ENCODE data around the gene P3H2. TPM values are rescaled to one million over a fixed set of nuclear protein-coding genes. Genes with fewer than 3 reads are reported as not detected.
A peak's percentile ranks its signal among the peaks of the same experiment; 100 is the strongest.

The P3H2 gene
- total and polyA plus RNA-seq, 2 of the 4 experiments (the other 2 are of a cell fraction) = 54.7 to 64.3 TPM

- no peak for TF ChIP-seq USF2 (IDR thresholded peaks at IDR 0.05; ENCODE audit: low read depth, low read length)
These were observed 686 bp upstream of the P3H2 start (continued) for GRCh38 chr3:190121383-190121782.

- Histone ChIP-seq H2AK5ac (ENCODE audit: low read depth, low read length) (peak overlapping the region; percentile 59; the same call in 1 of the 2 replicates), H3K4me3 (ENCODE audit: insufficient read depth, low read depth, low read length) (peak overlapping the region; percentile 86; the same call in 1 of the 2 replicates), H2BK15ac (ENCODE audit: low read depth, low read length) (peak overlapping the region; percentile 59; the same call in 2 of the 3 replicates), H3K4me1 (ENCODE audit: control insufficient read depth, insufficient read depth, low read length) (peaks cover 13% of the 10 kb centered on the region), H3K9me1 (ENCODE audit: insufficient read depth, low read length) (peaks cover 11% of the 10 kb centered on the region), H2BK5ac (ENCODE audit: low read depth, low read length, poor library complexity, severe bottlenecking) (peak overlapping the region; percentile 67), H4K91ac (ENCODE audit: insufficient read depth, low read depth, low read length) (peak overlapping the region; percentile 53), H4K8ac (ENCODE audit: low read depth in 2 of 2, low read length in 2 of 2) (peak overlapping the region; percentile 18 to 69; a peak in 2 of 4 replicates), H3K36me3 (ENCODE audit: control insufficient read depth, insufficient read depth, low read length) (no peaks in the 10 kb centered on the region), H3K9me3 (ENCODE audit: control insufficient read depth, insufficient read depth, low read length) (no peaks in the 10 kb centered on the region), H3K4me2 (ENCODE audit: low read depth, low read length) (peak overlapping the region; percentile 74), H3K23ac (ENCODE audit: low read depth, low read length) (peak overlapping the region; percentile 76; the same call in 1 of the 2 replicates), H3K27ac (ENCODE audit: insufficient read depth, low read length) (peak overlapping the region; percentile 6; the same call in 1 of the 2 replicates), H3K9ac (ENCODE audit: low read depth, low read length) (peak overlapping the region; percentile 17; the same call in 1 of the 2 replicates), H4K5ac (ENCODE audit: low read depth, low read length) (no peak overlapping the region; the same call in 1 of the 2 replicates), H3K56ac (ENCODE audit: extremely low read depth, insufficient read depth, low read length) (peak overlapping the region; percentile 76; the same call in 1 of the 2 replicates), H2AFZ (replicated peaks; ENCODE audit: low read length, poor library complexity) (peak overlapping the region; percentile 46), H4K20me1 (ENCODE audit: insufficient read depth, low read length) (peaks cover 12% of the 10 kb centered on the region; the same call in 1 of the 2 replicates), H3K14ac (replicated peaks; ENCODE audit: low read depth, low read length) (peak overlapping the region; percentile 80), H2BK20ac (ENCODE audit: low read depth, low read length) (peak overlapping the region; percentile 67; the same call in 1 of the 2 replicates), H3K79me1 (ENCODE audit: low read depth in 1 of 2, low read length in 2 of 2) (peaks cover 8 to 47% of the 10 kb centered on the region in 2 experiments; a peak in 3 of 4 replicates), H3K4ac (ENCODE audit: low read depth, low read length) (peak overlapping the region; percentile 73), H3K18ac (ENCODE audit: low read depth, low read length) (peak overlapping the region; percentile 18; the same call in 1 of the 2 replicates), H2AK9ac (replicated peaks; ENCODE audit: low read depth, low read length, poor library complexity) (no peak overlapping the region), H3K27me3 (ENCODE audit: control insufficient read depth, insufficient read depth, low read length) (no peaks in the 10 kb centered on the region), H2BK120ac (ENCODE audit: low read depth, low read length) (peak overlapping the region; percentile 80; the same call in 1 of the 2 replicates)
- intact Hi-C loops (cut with micrococcal nuclease) = loop anchor here (2.0 to 5.0 kb wide), 3 partner anchors 44 to 301 kb away; no protein-coding TSS in a partner anchor
- CTCF ChIA-PET = interaction anchor here (0.6 to 1.6 kb wide), 11 partner anchors 10 to 224 kb away, joined by 3 to 6 read pairs (median 3); no protein-coding TSS in a partner anchor
- 40% methylated on average over 2 of the region's 13 CpGs; no CpG with 5 or more reads in 1 of the 2 experiments for WGBS, 2 experiments (ENCODE audit: extremely low coverage in 2 of 2, insufficient read length in 1 of 2)
- in situ Hi-C loops (cut with MboI; ENCODE audit: low sequenced_read_pairs) = no loop called here
- no peak for ATAC-seq (ENCODE audit: low read depth)
- POLR2A ChIA-PET (ENCODE audit: unreplicated experiment) = interaction anchor here (1.1 kb wide), 1 partner anchor 74 kb away, joined by 8 read pairs; no protein-coding TSS in a partner anchor
- no TSS peak for BruUV-seq (replicated peaks)
- no peak for DNase-seq
- dilution Hi-C loops (cut with HindIII; ENCODE audit: low sequenced_read_pairs, unreplicated experiment) = no loop called here
- peak; percentile 92 for TF ChIP-seq BHLHE40 (IDR thresholded peaks at IDR 0.05; ENCODE audit: low read depth, low read length)
- TF ChIP-seq NFE2L2 (IDR thresholded peaks at IDR 0.05; ENCODE audit: low read depth, low read length) = no peak
These were observed 322 bp upstream of the P3H2 start for GRCh38 chr3:190121061-190121377.

All from IMR-90 (cell line).